Neutrophil (primary cell): Measurements from ENCODE around the gene MAN1A1.

Source experiments
- H3K27ac ChIP-seq: fragments of 200-600 bp; sonication (generic); 2 replicates; pipeline ENCODE4 v1.5.1; 2016; ENCODE audit warnings: mild to moderate bottlenecking, moderate library complexity
- H3K27me3 ChIP-seq: fragments of 200-600 bp; sonication (generic); 2 replicates; pipeline ENCODE4 v1.6.0; 2016; ENCODE audit warnings: mild to moderate bottlenecking
- H3K36me3 ChIP-seq: fragments of 200-600 bp; sonication (generic); 2 replicates; pipeline ENCODE4 v1.5.1; 2017
- H3K4me1 ChIP-seq, 2 experiments: fragments of 200-600 bp in 1 of 2; sonication (generic) in 1 of 2; 1 replicate in 1 of 2; 2 replicates in 1 of 2; pipeline versions ENCODE4 v1.5.1 to v1.6.1; 2013 to 2016; ENCODE audit warnings: low read depth in 1 of 2, low read length in 1 of 2, mild to moderate bottlenecking in 1 of 2, moderate library complexity in 1 of 2; ENCODE audit not compliant: control insufficient read depth in 1 of 2, insufficient read depth in 1 of 2
- H3K4me3 ChIP-seq, 2 experiments: fragments of 200-600 bp in 1 of 2; sonication (generic) in 1 of 2; 1 replicate in 1 of 2; 2 replicates in 1 of 2; pipeline ENCODE4 v1.5.1; 2013 to 2016; ENCODE audit warnings: low read depth in 1 of 2, low read length in 1 of 2, mild to moderate bottlenecking in 1 of 2, moderate library complexity in 1 of 2
- H3K9me3 ChIP-seq: fragments of 200-600 bp; sonication (generic); 2 replicates; pipeline ENCODE4 v1.5.1; 2016
- CTCF ChIP-seq: fragments of 200-600 bp; sonication (generic); IDR thresholded peaks from 2 replicates; pipeline ENCODE4 v1.5.1; 2016; ENCODE audit warnings: antibody characterized with exemption

Gene MAN1A1

GRCh38 chr6:119283214-119283613 lies 66.3 kb downstream of the MAN1A1 start:
- TF ChIP-seq CTCF: no peak
- Histone ChIP-seq H3K36me3 (no peaks in the 10 kb centered on the region), H3K4me3 (no peak overlapping the region), H3K4me1 (no peaks in the 10 kb centered on the region), H3K9me3 (no peaks in the 10 kb centered on the region), H3K27me3 (no peaks in the 10 kb centered on the region), H3K27ac (no peak overlapping the region)

- no peak for TF ChIP-seq CTCF
- no peak overlapping the region for H3K27ac ChIP-seq
- H3K36me3 ChIP-seq: no peaks in the 10 kb centered on the region
- no peak overlapping the region for H3K4me3 ChIP-seq
- H3K27me3 ChIP-seq: no peaks in the 10 kb centered on the region
- H3K9me3 ChIP-seq: no peaks in the 10 kb centered on the region
- no peaks in the 10 kb centered on the region for H3K4me1 ChIP-seq
Measured at GRCh38 chr6:119280668-119281067, 68.9 kb downstream of the MAN1A1 start.

GRCh38 chr6:119280080-119280479 lies 69.5 kb downstream of the MAN1A1 start:
- H3K36me3 ChIP-seq: no peaks in the 10 kb centered on the region
- no peaks in the 10 kb centered on the region for H3K9me3 ChIP-seq
- H3K27me3 ChIP-seq: no peaks in the 10 kb centered on the region
- no peak overlapping the region for H3K27ac ChIP-seq
- no peak overlapping the region for H3K4me3 ChIP-seq
- H3K4me1 ChIP-seq: no peaks in the 10 kb centered on the region
- no peak for TF ChIP-seq CTCF

GRCh38 chr6:119278625-119279024 lies 70.9 kb downstream of the MAN1A1 start:
- Histone ChIP-seq H3K27me3 (no peaks in the 10 kb centered on the region), H3K4me3 (no peak overlapping the region), H3K36me3 (no peaks in the 10 kb centered on the region), H3K9me3 (no peaks in the 10 kb centered on the region), H3K4me1 (no peaks in the 10 kb centered on the region), H3K27ac (no peak overlapping the region)
- TF ChIP-seq CTCF: no peak

GRCh38 chr6:119277052-119277451 lies 72.5 kb downstream of the MAN1A1 start:
- Histone ChIP-seq H3K27me3 (no peaks in the 10 kb centered on the region), H3K4me3 (no peak overlapping the region), H3K36me3 (no peaks in the 10 kb centered on the region), H3K27ac (no peak overlapping the region), H3K9me3 (no peaks in the 10 kb centered on the region), H3K4me1 (no peaks in the 10 kb centered on the region)
- no peak for TF ChIP-seq CTCF

GRCh38 chr6:119276211-119276610 lies 73.3 kb downstream of the MAN1A1 start:
- Histone ChIP-seq H3K27me3 (no peaks in the 10 kb centered on the region), H3K4me1 (no peaks in the 10 kb centered on the region), H3K36me3 (no peaks in the 10 kb centered on the region), H3K9me3 (no peaks in the 10 kb centered on the region), H3K4me3 (no peak overlapping the region), H3K27ac (no peak overlapping the region)
- TF ChIP-seq CTCF: no peak
